Activated naive CD8-positive, alpha-beta T cell treated with anti-CD3 and anti-CD28 coated beads, Interleukin-2, amount 50 U/mL, for 24 hours (primary cell): Measurements from ENCODE around the gene GABRA1.

Source experiments
- ATAC-seq: fragments of 150-1000 bp; cut with Tn5 transposase; one replicate; pipeline ENCODE4 v1.10.0; 2021
- DNase-seq: peaks from one replicate; pipeline ENCODE4 v3.0.0; 2021
- H3K27ac Mint-ChIP-seq: one replicate; pipeline ENCODE4 v1.8.0; 2021; ENCODE audit warnings: mild to moderate bottlenecking, mixed read lengths
- H3K27me3 Mint-ChIP-seq: one replicate; pipeline ENCODE4 v1.8.0; 2021; ENCODE audit warnings: mixed read lengths
- H3K36me3 Mint-ChIP-seq: one replicate; pipeline ENCODE4 v1.8.0; 2021; ENCODE audit warnings: low read depth, mixed read lengths
- H3K4me1 Mint-ChIP-seq: one replicate; pipeline ENCODE4 v1.8.0; 2021; ENCODE audit warnings: mixed read lengths
- H3K4me3 Mint-ChIP-seq: one replicate; pipeline ENCODE4 v1.8.0; 2021; ENCODE audit warnings: mild to moderate bottlenecking, moderate library complexity, mixed read lengths
- H3K9me3 Mint-ChIP-seq: one replicate; pipeline ENCODE4 v1.8.0; 2021; ENCODE audit warnings: mixed read lengths

The GABRA1 gene

GRCh38 chr5:161847941-161848391 is at the start of gene GABRA1:
Gene GABRA1 (plus strand): TSS chr5:161848120. CDS start chr5:161850811, 2,691 bp downstream.
- ATAC-seq (no peak), DNase-seq (no peak)
- no peaks in the 10 kb centered on the region for H3K4me1 Mint-ChIP-seq
- H3K27me3 Mint-ChIP-seq: peaks cover 26% of the 10 kb centered on the region
- H3K27ac Mint-ChIP-seq: no peak within 1 kb of the TSS
- no peak within 1 kb of the TSS for H3K4me3 Mint-ChIP-seq
- no peaks in the 10 kb centered on the region for H3K9me3 Mint-ChIP-seq
- no peaks in the 10 kb centered on the region for H3K36me3 Mint-ChIP-seq

GRCh38 chr5:161799316-161799715 is 48.6 kb upstream of the GABRA1 start:
- Mint-ChIP-seq H3K36me3 (no peaks in the 10 kb centered on the region), H3K27me3 (no peaks in the 10 kb centered on the region), H3K4me1 (no peaks in the 10 kb centered on the region), H3K27ac (no peak overlapping the region), H3K9me3 (peaks cover 4% of the 10 kb centered on the region), H3K4me3 (no peak overlapping the region)
- DNase-seq (no peak), ATAC-seq (no peak)

- ATAC-seq (no peak), DNase-seq (no peak)
- no peaks in the 10 kb centered on the region for H3K36me3 Mint-ChIP-seq
- H3K4me3 Mint-ChIP-seq: no peak overlapping the region
- H3K4me1 Mint-ChIP-seq: no peaks in the 10 kb centered on the region
- H3K9me3 Mint-ChIP-seq: peaks cover 8% of the 10 kb centered on the region
- H3K27ac Mint-ChIP-seq: no peak overlapping the region
- H3K27me3 Mint-ChIP-seq: no peaks in the 10 kb centered on the region
Measured at GRCh38 chr5:161804263-161804662, 43.7 kb upstream of the GABRA1 start.

GRCh38 chr5:161846746-161847145 is 1.2 kb upstream of the GABRA1 start:
- H3K9me3 Mint-ChIP-seq: no peaks in the 10 kb centered on the region
- no peak overlapping the region for H3K27ac Mint-ChIP-seq
- H3K4me3 Mint-ChIP-seq: no peak overlapping the region
- ATAC-seq (no peak), DNase-seq (no peak)
- H3K36me3 Mint-ChIP-seq: no peaks in the 10 kb centered on the region
- H3K4me1 Mint-ChIP-seq: no peaks in the 10 kb centered on the region
- peaks cover 26% of the 10 kb centered on the region for H3K27me3 Mint-ChIP-seq

- ATAC-seq: no peak
- H3K36me3 Mint-ChIP-seq: no peaks in the 10 kb centered on the region
- no peaks in the 10 kb centered on the region for H3K4me1 Mint-ChIP-seq
- no peaks in the 10 kb centered on the region for H3K9me3 Mint-ChIP-seq
- no peak overlapping the region for H3K27ac Mint-ChIP-seq
- H3K27me3 Mint-ChIP-seq: peaks cover 26% of the 10 kb centered on the region
- no peak overlapping the region for H3K4me3 Mint-ChIP-seq
- DNase-seq: no peak
Measured at GRCh38 chr5:161847447-161847846, 473 bp upstream of the GABRA1 start.

GRCh38 chr5:161850491-161850890 is 2.6 kb downstream of the GABRA1 start:
- H3K4me1 Mint-ChIP-seq: no peaks in the 10 kb centered on the region
- no peaks in the 10 kb centered on the region for H3K9me3 Mint-ChIP-seq
- no peak for ATAC-seq
- DNase-seq: no peak
- H3K27ac Mint-ChIP-seq: no peak overlapping the region
- H3K36me3 Mint-ChIP-seq: no peaks in the 10 kb centered on the region
- H3K27me3 Mint-ChIP-seq: peaks cover 26% of the 10 kb centered on the region
- no peak overlapping the region for H3K4me3 Mint-ChIP-seq

GRCh38 chr5:161851691-161852299 is 3.9 kb downstream of the GABRA1 start:
- Mint-ChIP-seq H3K4me3 (no peak overlapping the region), H3K9me3 (no peaks in the 10 kb centered on the region), H3K4me1 (no peaks in the 10 kb centered on the region), H3K36me3 (no peaks in the 10 kb centered on the region), H3K27me3 (peaks cover 25% of the 10 kb centered on the region), H3K27ac (no peak overlapping the region)
- DNase-seq (no peak), ATAC-seq (no peak)

GRCh38 chr5:161857358-161857757 is 9.4 kb downstream of the GABRA1 start:
- Mint-ChIP-seq H3K27ac (no peak overlapping the region), H3K9me3 (peaks cover 3% of the 10 kb centered on the region), H3K4me1 (no peaks in the 10 kb centered on the region), H3K4me3 (no peak overlapping the region), H3K36me3 (no peaks in the 10 kb centered on the region), H3K27me3 (no peaks in the 10 kb centered on the region)
- ATAC-seq (no peak), DNase-seq (no peak)

GRCh38 chr5:161863259-161863658 is 15.3 kb downstream of the GABRA1 start:
- Mint-ChIP-seq H3K4me1 (no peaks in the 10 kb centered on the region), H3K27me3 (no peaks in the 10 kb centered on the region), H3K36me3 (no peaks in the 10 kb centered on the region), H3K27ac (no peak overlapping the region), H3K4me3 (no peak overlapping the region), H3K9me3 (peaks cover 9% of the 10 kb centered on the region)
- no peak for DNase-seq
- no peak for ATAC-seq

GRCh38 chr5:161863811-161864210 is 15.9 kb downstream of the GABRA1 start:
- Mint-ChIP-seq H3K27ac (no peak overlapping the region), H3K27me3 (no peaks in the 10 kb centered on the region), H3K4me1 (no peaks in the 10 kb centered on the region), H3K4me3 (no peak overlapping the region), H3K9me3 (peaks cover 7% of the 10 kb centered on the region), H3K36me3 (no peaks in the 10 kb centered on the region)
- ATAC-seq (no peak), DNase-seq (no peak)

- H3K36me3 Mint-ChIP-seq: no peaks in the 10 kb centered on the region
- no peak for ATAC-seq
Measured at GRCh38 chr5:161865510-161865909, 17.6 kb downstream of the GABRA1 start.

GRCh38 chr5:161889971-161890370 is 42.1 kb downstream of the GABRA1 start:
- Mint-ChIP-seq H3K9me3 (peaks cover 7% of the 10 kb centered on the region), H3K4me1 (no peaks in the 10 kb centered on the region), H3K4me3 (no peak overlapping the region), H3K27me3 (no peaks in the 10 kb centered on the region), H3K36me3 (no peaks in the 10 kb centered on the region), H3K27ac (no peak overlapping the region)
- DNase-seq (no peak), ATAC-seq (no peak)

More at GRCh38 chr5:161865510-161865909, 17.6 kb downstream of the GABRA1 start:
- H3K4me3 Mint-ChIP-seq: no peak overlapping the region
- no peaks in the 10 kb centered on the region for H3K27me3 Mint-ChIP-seq
- DNase-seq: no peak
- H3K27ac Mint-ChIP-seq: no peak overlapping the region
- H3K9me3 Mint-ChIP-seq: peaks cover 7% of the 10 kb centered on the region
- H3K4me1 Mint-ChIP-seq: no peaks in the 10 kb centered on the region

- Mint-ChIP-seq H3K4me1 (no peaks in the 10 kb centered on the region), H3K27ac (no peak overlapping the region), H3K36me3 (no peaks in the 10 kb centered on the region), H3K9me3 (peaks cover 4% of the 10 kb centered on the region), H3K27me3 (no peaks in the 10 kb centered on the region), H3K4me3 (no peak overlapping the region)
- ATAC-seq: no peak
- no peak for DNase-seq
Measured at GRCh38 chr5:161895514-161895913, 47.6 kb downstream of the GABRA1 start.

GRCh38 chr5:161897033-161897432 is 49.1 kb downstream of the GABRA1 start:
- Mint-ChIP-seq H3K9me3 (no peaks in the 10 kb centered on the region), H3K4me1 (no peaks in the 10 kb centered on the region), H3K4me3 (no peak overlapping the region)

GRCh38 chr5:161899590-161899989 is 51.7 kb downstream of the GABRA1 start:
- DNase-seq: no peak
- ATAC-seq: no peak
- Mint-ChIP-seq H3K27me3 (no peaks in the 10 kb centered on the region), H3K4me3 (no peak overlapping the region), H3K9me3 (peaks cover 5% of the 10 kb centered on the region), H3K27ac (no peak overlapping the region), H3K36me3 (no peaks in the 10 kb centered on the region), H3K4me1 (no peaks in the 10 kb centered on the region)

More at GRCh38 chr5:161897033-161897432, 49.1 kb downstream of the GABRA1 start:
- Mint-ChIP-seq H3K27me3 (no peaks in the 10 kb centered on the region), H3K36me3 (no peaks in the 10 kb centered on the region), H3K27ac (no peak overlapping the region)
- ATAC-seq: no peak
- DNase-seq: no peak

GRCh38 chr5:161900981-161901380 is 53.1 kb downstream of the GABRA1 start:
- no peaks in the 10 kb centered on the region for H3K27me3 Mint-ChIP-seq
- no peak overlapping the region for H3K27ac Mint-ChIP-seq
- H3K4me3 Mint-ChIP-seq: no peak overlapping the region
- no peaks in the 10 kb centered on the region for H3K36me3 Mint-ChIP-seq
- no peaks in the 10 kb centered on the region for H3K4me1 Mint-ChIP-seq
- peaks cover 9% of the 10 kb centered on the region for H3K9me3 Mint-ChIP-seq
- DNase-seq (no peak), ATAC-seq (no peak)
